MM.1S (cell line): ENCODE measurements around the gene ACTL6B.

ENCODE experiments used
- DNase-seq: peaks from one replicate; pipeline ENCODE4 v3.0.0-alpha.2; 2015
- H2AFZ ChIP-seq: fragments of 300-600 bp; sonication (generic); 2 replicates; pipeline ENCODE4 v1.6.0; 2016; ENCODE audit warnings: antibody characterized with exemption, low read length
- H3F3A ChIP-seq: fragments of 300-600 bp; sonication (generic); 2 replicates; pipeline ENCODE4 v1.6.1; 2016; ENCODE audit warnings: mild to moderate bottlenecking, antibody characterized with exemption, low read length, moderate library complexity, mixed read lengths; ENCODE audit not compliant: insufficient read depth
- H3K27ac ChIP-seq: fragments of 300-600 bp; sonication (generic); 2 replicates; pipeline ENCODE4 v1.5.1; 2016; ENCODE audit warnings: mild to moderate bottlenecking, low read length
- H3K27me3 ChIP-seq: fragments of 300-600 bp; sonication (generic); replicated peaks from 2 replicates; pipeline ENCODE4 v1.6.0; 2016; ENCODE audit warnings: low read length; ENCODE audit not compliant: insufficient read depth
- H3K36me3 ChIP-seq: fragments of 300-600 bp; sonication (generic); replicated peaks from 2 replicates; pipeline ENCODE4 v1.6.1; 2016; ENCODE audit warnings: mild to moderate bottlenecking, low read length, mixed read lengths; ENCODE audit not compliant: insufficient read depth
- H3K4me1 ChIP-seq: fragments of 300-600 bp; sonication (generic); 2 replicates; pipeline ENCODE4 v1.6.1; 2016; ENCODE audit warnings: low read length, mixed read lengths
- H3K4me2 ChIP-seq: fragments of 300-600 bp; sonication (generic); 2 replicates; pipeline ENCODE4 v1.6.0; 2016; ENCODE audit warnings: low read depth, low read length
- H3K4me3 ChIP-seq: fragments of 300-600 bp; sonication (generic); 2 replicates; pipeline ENCODE4 v1.5.1; 2016; ENCODE audit warnings: low read length, mixed read lengths
- H3K79me2 ChIP-seq: fragments of 300-600 bp; sonication (generic); 2 replicates; pipeline ENCODE4 v1.6.1; 2016; ENCODE audit warnings: mixed run types, low read length, mixed read lengths
- H3K9ac ChIP-seq: fragments of 300-600 bp; sonication (generic); 2 replicates; pipeline ENCODE4 v1.6.1; 2016; ENCODE audit warnings: low read length, mixed read lengths
- H3K9me2 ChIP-seq: fragments of 300-600 bp; sonication (generic); replicated peaks from 2 replicates; pipeline ENCODE4 v1.6.1; 2016; ENCODE audit warnings: mild to moderate bottlenecking, low read length, mixed read lengths; ENCODE audit not compliant: insufficient read depth
- H3K9me3 ChIP-seq: fragments of 300-600 bp; sonication (generic); replicated peaks from 2 replicates; pipeline ENCODE4 v1.6.1; 2016; ENCODE audit warnings: mild to moderate bottlenecking, low read length, mixed read lengths; ENCODE audit not compliant: insufficient read depth
- H4K20me1 ChIP-seq: fragments of 300-600 bp; sonication (generic); 2 replicates; pipeline ENCODE4 v1.6.1; 2016; ENCODE audit warnings: mild to moderate bottlenecking, low read length, moderate library complexity, mixed read lengths; ENCODE audit not compliant: insufficient read depth
- CTCF ChIP-seq: fragments of 300-600 bp; sonication (generic); IDR thresholded peaks from 2 replicates; pipeline ENCODE4 v1.5.1; 2016; ENCODE audit warnings: antibody characterized with exemption, low read length, mixed read lengths
- EZH2 ChIP-seq: fragments of 300-600 bp; sonication (generic); optimal IDR thresholded peaks from 2 replicates; pipeline ENCODE3; 2017; ENCODE audit warnings: low read depth, mild to moderate bottlenecking, antibody characterized with exemption, low read length, mixed read lengths
- EZH2phosphoT487 ChIP-seq: fragments of 300-600 bp; sonication (generic); IDR thresholded peaks from 2 replicates; pipeline ENCODE4 v1.6.1; 2018; ENCODE audit warnings: antibody characterized with exemption, low read length

The ACTL6B gene

GRCh38 chr7:100685049-100685605 is 28.9 kb upstream of the ACTL6B start:
- no peak for DNase-seq
- H3K36me3 ChIP-seq, result 0 out of 2 replicates have a peak, but pooled peaks cover 3% of the 10 kb centered on the region
- H3K9me2 ChIP-seq, result no peaks in the 10 kb centered on the region
- peaks cover 21% of the 10 kb centered on the region for H3K79me2 ChIP-seq
- H3K9ac ChIP-seq, result no peak overlapping the region
- H4K20me1 ChIP-seq, result no peaks in the 10 kb centered on the region
- no peaks in the 10 kb centered on the region for H3K9me3 ChIP-seq
- no peak overlapping the region for H3K4me3 ChIP-seq
- H3F3A ChIP-seq, result peaks cover 8% of the 10 kb centered on the region; the same call in 1 of the 2 replicates
- H3K4me1 ChIP-seq, result no peaks in the 10 kb centered on the region
- no peaks in the 10 kb centered on the region for H3K27me3 ChIP-seq
- H2AFZ ChIP-seq, result no peak overlapping the region
- H3K27ac ChIP-seq, result no peak overlapping the region
- H3K4me2 ChIP-seq, result no peak overlapping the region
- TF ChIP-seq CTCF (no peak), EZH2phosphoT487 (no peak), EZH2 (no peak)

GRCh38 chr7:100684534-100685042 is 28.3 kb upstream of the ACTL6B start:
- Histone ChIP-seq H3K9ac (no peak overlapping the region), H4K20me1 (no peaks in the 10 kb centered on the region), H3K4me3 (no peak overlapping the region), H3K9me3 (no peaks in the 10 kb centered on the region), H3K27me3 (no peaks in the 10 kb centered on the region), H3K36me3 (0 out of 2 replicates have a peak, but pooled peaks cover 3% of the 10 kb centered on the region), H2AFZ (no peak overlapping the region), H3K4me2 (no peak overlapping the region), H3K4me1 (no peaks in the 10 kb centered on the region), H3K9me2 (no peaks in the 10 kb centered on the region), H3F3A (peaks cover 8% of the 10 kb centered on the region; the same call in 1 of the 2 replicates), H3K27ac (no peak overlapping the region), H3K79me2 (peaks cover 15% of the 10 kb centered on the region)
- TF ChIP-seq EZH2, result no peak
- no peak for TF ChIP-seq CTCF
- no peak for TF ChIP-seq EZH2phosphoT487
- no peak for DNase-seq

GRCh38 chr7:100683659-100684533 is 27.6 kb upstream of the ACTL6B start:
- no peak overlapping the region for H3K9ac ChIP-seq
- H3K4me1 ChIP-seq, result no peaks in the 10 kb centered on the region
- no peak overlapping the region for H3K27ac ChIP-seq
- no peak for TF ChIP-seq CTCF
- no peak for TF ChIP-seq EZH2
- TF ChIP-seq EZH2phosphoT487, result no peak
- H3K4me2 ChIP-seq, result no peak overlapping the region
- H3K79me2 ChIP-seq, result peaks cover 8% of the 10 kb centered on the region
- H3K27me3 ChIP-seq, result no peaks in the 10 kb centered on the region
- no peak overlapping the region for H2AFZ ChIP-seq
- no peak overlapping the region for H3K4me3 ChIP-seq
- 0 out of 2 replicates have a peak, but pooled peaks cover 3% of the 10 kb centered on the region for H3K36me3 ChIP-seq
- H3F3A ChIP-seq, result peaks cover 8% of the 10 kb centered on the region; the same call in 1 of the 2 replicates
- DNase-seq, result no peak
- no peaks in the 10 kb centered on the region for H3K9me3 ChIP-seq
- no peaks in the 10 kb centered on the region for H4K20me1 ChIP-seq
- no peaks in the 10 kb centered on the region for H3K9me2 ChIP-seq
